Prostate gland (tissue), 2 donors: ENCODE data around the gene NKX3-2.

ENCODE experiments used
- CTCF ChIP-seq, 4 experiments: fragments of 200-600 bp in 2 of 4; fragments of 450-650 bp in 2 of 4; sonication (generic) in 2 of 4; IDR thresholded peaks; 1 replicate in 3 of 4; 2 replicates in 1 of 4; pipeline ENCODE4 v1.5.1; 2016 to 2019; ENCODE audit warnings: antibody characterized with exemption in 4 of 4, mild to moderate bottlenecking in 2 of 4, moderate library complexity in 2 of 4
- POLR2A ChIP-seq: fragments of 450-650 bp; IDR thresholded peaks from one replicate; pipeline ENCODE4 v1.6.1; 2016; ENCODE audit warnings: antibody characterized with exemption, mild to moderate bottlenecking
- POLR2AphosphoS5 ChIP-seq: sonication (generic); formaldehyde crosslinking; IDR thresholded peaks from one replicate; pipeline ENCODE4 v1.6.1; 2017; ENCODE audit warnings: antibody characterized with exemption

- no peak for TF ChIP-seq CTCF (IDR thresholded peaks at IDR 0.05)
- TF ChIP-seq POLR2AphosphoS5 = no peak
- no peak for TF ChIP-seq POLR2A
These were observed 15.1 kb upstream of the NKX3-2 start for GRCh38 chr4:13559413-13559812.
